IMR-90 (cell line): ENCODE results near the gene COL23A1.

ENCODE experiments used
- CEBPB ChIP-seq: IDR thresholded peaks from 2 replicates; pipeline ENCODE4 v1.6.1; 2012; ENCODE audit warnings: low read depth, low read length, improper control_type of control experiment
- RAD21 ChIP-seq: IDR thresholded peaks from 2 replicates; pipeline ENCODE4 v1.6.1; 2012; ENCODE audit warnings: low read length, improper control_type of control experiment
- SMC3 ChIP-seq: fragments of 150-350 bp; IDR thresholded peaks from 2 replicates; pipeline ENCODE4 v1.6.1; 2016; ENCODE audit warnings: low read depth, mild to moderate bottlenecking, antibody characterized with exemption, low read length, moderate library complexity
- TF ChIP-seq, protein P1 (sequence below): conservative IDR thresholded peaks from 2 replicates; pipeline ENCODE4 v1.5.1; 2012; ENCODE audit warnings: mild to moderate bottlenecking, low read depth, low read length, improper control_type of control experiment
- TF ChIP-seq, protein P2 (sequence below): fragments of 150-350 bp; IDR thresholded peaks from 2 replicates; pipeline ENCODE4 v1.6.1; 2017; ENCODE audit warnings: mild to moderate bottlenecking, antibody characterized with exemption, low read length, low read depth

GRCh38 chr5:178435321-178436238 is 154.6 kb downstream of the COL23A1 start:
- TF ChIP-seq CEBPB (no peak), SMC3 (no peak), RAD21 (no peak)
- TF ChIP-seq, protein P1, sequence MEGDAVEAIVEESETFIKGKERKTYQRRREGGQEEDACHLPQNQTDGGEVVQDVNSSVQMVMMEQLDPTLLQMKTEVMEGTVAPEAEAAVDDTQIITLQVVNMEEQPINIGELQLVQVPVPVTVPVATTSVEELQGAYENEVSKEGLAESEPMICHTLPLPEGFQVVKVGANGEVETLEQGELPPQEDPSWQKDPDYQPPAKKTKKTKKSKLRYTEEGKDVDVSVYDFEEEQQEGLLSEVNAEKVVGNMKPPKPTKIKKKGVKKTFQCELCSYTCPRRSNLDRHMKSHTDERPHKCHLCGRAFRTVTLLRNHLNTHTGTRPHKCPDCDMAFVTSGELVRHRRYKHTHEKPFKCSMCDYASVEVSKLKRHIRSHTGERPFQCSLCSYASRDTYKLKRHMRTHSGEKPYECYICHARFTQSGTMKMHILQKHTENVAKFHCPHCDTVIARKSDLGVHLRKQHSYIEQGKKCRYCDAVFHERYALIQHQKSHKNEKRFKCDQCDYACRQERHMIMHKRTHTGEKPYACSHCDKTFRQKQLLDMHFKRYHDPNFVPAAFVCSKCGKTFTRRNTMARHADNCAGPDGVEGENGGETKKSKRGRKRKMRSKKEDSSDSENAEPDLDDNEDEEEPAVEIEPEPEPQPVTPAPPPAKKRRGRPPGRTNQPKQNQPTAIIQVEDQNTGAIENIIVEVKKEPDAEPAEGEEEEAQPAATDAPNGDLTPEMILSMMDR, result no peak
- TF ChIP-seq, protein P2, sequence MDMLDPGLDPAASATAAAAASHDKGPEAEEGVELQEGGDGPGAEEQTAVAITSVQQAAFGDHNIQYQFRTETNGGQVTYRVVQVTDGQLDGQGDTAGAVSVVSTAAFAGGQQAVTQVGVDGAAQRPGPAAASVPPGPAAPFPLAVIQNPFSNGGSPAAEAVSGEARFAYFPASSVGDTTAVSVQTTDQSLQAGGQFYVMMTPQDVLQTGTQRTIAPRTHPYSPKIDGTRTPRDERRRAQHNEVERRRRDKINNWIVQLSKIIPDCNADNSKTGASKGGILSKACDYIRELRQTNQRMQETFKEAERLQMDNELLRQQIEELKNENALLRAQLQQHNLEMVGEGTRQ, result no peak
